Activated T-cell treated with anti-CD3 and anti-CD28 coated beads, Interleukin-2, amount 50 U/mL, for 72 hours (primary cell): ENCODE results near the gene PROCA1. TPM values are rescaled to one million over a fixed set of nuclear protein-coding genes. Genes with fewer than 3 reads are reported as not detected.

Experiments used
- total RNA-seq, 2 donors: library from RNA; stranded (reverse); gene quantifications; one replicate each; pipeline ENCODE4 v1.2.3, GENCODE V29; 2022

PROCA1 gene
- total RNA-seq, 2 donors from 2014 or later: 8.0 to 9.6 TPM

Other genes starting within 250 kb of the PROCA1 start
- gene SLC13A2, start 238.2 kb downstream of the PROCA1 start, total RNA-seq: not detected
- gene FOXN1, start 205.5 kb downstream of the PROCA1 start, total RNA-seq: not detected
- gene UNC119, start 159.3 kb downstream of the PROCA1 start, total RNA-seq: 10 to 100 TPM; 45.3 to 53.8 TPM
- gene PIGS, start 140.4 kb downstream of the PROCA1 start, total RNA-seq: 10 to 100 TPM; 46.3 to 53.5 TPM
- gene ALDOC, start 135.0 kb downstream of the PROCA1 start, total RNA-seq: 10 to 100 TPM; 23.1 to 40.0 TPM
- gene SPAG5, start 112.9 kb downstream of the PROCA1 start, total RNA-seq: 100 to 1,000 TPM; 134 to 141 TPM
- 10 to 100 TPM; 25.1 to 33.4 TPM for gene RSKR, start 97.7 kb downstream of the PROCA1 start, total RNA-seq
- 100 to 1,000 TPM; 109 TPM for gene BLTP2, start 66.7 kb downstream of the PROCA1 start, total RNA-seq
- 10 to 100 TPM; 43.9 to 48.2 TPM for gene SDF2, start 50.0 kb downstream of the PROCA1 start, total RNA-seq
- gene SUPT6H, start 49.7 kb downstream of the PROCA1 start, total RNA-seq: 10 to 100 TPM; 85.1 to 97.8 TPM
- gene RAB34, start 6.0 kb upstream of the PROCA1 start, total RNA-seq: 10 to 100 TPM; 10.4 to 17.3 TPM
- gene RPL23A, start 8.1 kb upstream of the PROCA1 start, total RNA-seq: 1,000 to 10,000 TPM; 2,006 to 2,174 TPM
- gene TLCD1, start 14.3 kb upstream of the PROCA1 start, total RNA-seq: 1 to 10 TPM; 5.2 to 9.0 TPM
- gene NEK8, start 16.9 kb upstream of the PROCA1 start, total RNA-seq: 10 to 100 TPM in 1 of 2 donors, 1 to 10 TPM in 1; 6.9 to 10.9 TPM
- 100 to 1,000 TPM; 108 to 145 TPM for gene TRAF4, start 32.1 kb upstream of the PROCA1 start, total RNA-seq
- 10 to 100 TPM; 20.9 to 26.5 TPM for gene FAM222B, start 130.9 kb upstream of the PROCA1 start, total RNA-seq
- gene ERAL1, start 143.1 kb upstream of the PROCA1 start, total RNA-seq: 10 to 100 TPM; 48.6 to 68.1 TPM
- gene FLOT2, start 185.8 kb upstream of the PROCA1 start, total RNA-seq: 100 to 1,000 TPM; 138 to 141 TPM
- gene DHRS13, start 191.2 kb upstream of the PROCA1 start, total RNA-seq: 10 to 100 TPM; 21.3 to 25.3 TPM
- gene PHF12, start 239.6 kb upstream of the PROCA1 start, total RNA-seq: 10 to 100 TPM; 67.7 to 81.6 TPM